H9 (cell line): ENCODE results near the gene SIPA1L3. TPM values are rescaled to one million over a fixed set of nuclear protein-coding genes. Genes with fewer than 3 reads are reported as not detected.

Experiments used
- DNase-seq: peaks from one replicate; pipeline ENCODE4 v3.0.0-alpha.2; 2017
- H2AFZ ChIP-seq: one replicate; pipeline ENCODE4 v1.6.1; 2013; ENCODE audit warnings: mild to moderate bottlenecking, low read length, control low read depth, moderate library complexity
- H2AK5ac ChIP-seq: 2 replicates; pipeline ENCODE4 v1.6.1; 2013; ENCODE audit warnings: low read length, control low read depth, mixed read lengths; ENCODE audit not compliant: insufficient read length
- H2BK120ac ChIP-seq: one replicate; pipeline ENCODE4 v1.6.1; 2013; ENCODE audit warnings: low read depth, mild to moderate bottlenecking, low read length, control low read depth, inconsistent platforms; ENCODE audit not compliant: poor library complexity, severe bottlenecking
- H2BK12ac ChIP-seq: 2 replicates; pipeline ENCODE4 v1.6.1; 2013; ENCODE audit warnings: low read length, control low read depth, mixed read lengths, low read depth; ENCODE audit not compliant: insufficient read length
- H2BK15ac ChIP-seq: 2 replicates; pipeline ENCODE4 v1.6.1; 2013; ENCODE audit warnings: low read depth, low read length, control low read depth
- H2BK20ac ChIP-seq: one replicate; pipeline ENCODE4 v1.6.1; 2013; ENCODE audit warnings: low read depth, mild to moderate bottlenecking, low read length, control low read depth, inconsistent platforms; ENCODE audit not compliant: poor library complexity, severe bottlenecking
- H2BK5ac ChIP-seq: 2 replicates; pipeline ENCODE4 v1.6.1; 2013; ENCODE audit warnings: low read length, control low read depth, mixed read lengths; ENCODE audit not compliant: insufficient read length
- H3K14ac ChIP-seq: 2 replicates; pipeline ENCODE4 v1.6.1; 2013; ENCODE audit warnings: low read length, control low read depth; ENCODE audit not compliant: insufficient read depth
- H3K18ac ChIP-seq: 2 replicates; pipeline ENCODE4 v1.6.1; 2013; ENCODE audit warnings: low read depth, mild to moderate bottlenecking, mixed read lengths, low read length, control low read depth; ENCODE audit not compliant: insufficient read length
- H3K23ac ChIP-seq: 2 replicates; pipeline ENCODE4 v1.6.1; 2013; ENCODE audit warnings: low read length, control low read depth, mixed read lengths, low read depth; ENCODE audit not compliant: insufficient read length
- H3K23me2 ChIP-seq: 2 replicates; pipeline ENCODE4 v1.6.1; 2013; ENCODE audit warnings: low read depth, mild to moderate bottlenecking, mixed read lengths, low read length, control low read depth; ENCODE audit not compliant: insufficient read length, poor library complexity, severe bottlenecking
- H3K27ac ChIP-seq: 2 replicates; pipeline ENCODE4 v1.5.1; 2013; ENCODE audit warnings: low read length, control low read depth, mixed read lengths, low read depth; ENCODE audit not compliant: insufficient read length
- H3K27me3 ChIP-seq: 2 replicates; pipeline ENCODE4 v1.6.1; 2013; ENCODE audit warnings: low read length, control low read depth, inconsistent platforms; ENCODE audit not compliant: insufficient read depth
- H3K4ac ChIP-seq: 2 replicates; pipeline ENCODE4 v1.6.1; 2013; ENCODE audit warnings: low read depth, mild to moderate bottlenecking, control low read depth, inconsistent platforms, low read length, moderate library complexity
- H3K4me1 ChIP-seq: 2 replicates; pipeline ENCODE4 v1.6.1; 2013; ENCODE audit warnings: low read length, control low read depth, inconsistent platforms; ENCODE audit not compliant: insufficient read depth
- H3K4me2 ChIP-seq: 2 replicates; pipeline ENCODE4 v1.6.1; 2013; ENCODE audit warnings: low read length, control low read depth, mixed read lengths; ENCODE audit not compliant: insufficient read length, insufficient read depth
- H3K56ac ChIP-seq: 2 replicates; pipeline ENCODE4 v1.6.1; 2013; ENCODE audit warnings: low read depth, mild to moderate bottlenecking, mixed read lengths, low read length, control low read depth; ENCODE audit not compliant: insufficient read length
- H3K79me1 ChIP-seq: 2 replicates; pipeline ENCODE4 v1.6.1; 2013; ENCODE audit warnings: low read depth, mild to moderate bottlenecking, moderate library complexity, low read length, control low read depth, inconsistent platforms; ENCODE audit not compliant: insufficient read depth, poor library complexity, severe bottlenecking
- H3K79me2 ChIP-seq: 2 replicates; pipeline ENCODE4 v1.6.1; 2013; ENCODE audit warnings: low read length, control low read depth, inconsistent platforms; ENCODE audit not compliant: insufficient read depth
- H3K9ac ChIP-seq: 2 replicates; pipeline ENCODE4 v1.6.1; 2013; ENCODE audit warnings: low read length, control low read depth, mixed read lengths; ENCODE audit not compliant: insufficient read length; ENCODE audit errors: extremely low read depth
- H3K9me3 ChIP-seq: one replicate; pipeline ENCODE4 v1.6.1; 2013; ENCODE audit warnings: low read depth, low read length, inconsistent platforms; ENCODE audit not compliant: control insufficient read depth
- H3T11ph ChIP-seq: one replicate; pipeline ENCODE4 v1.6.1; 2013; ENCODE audit warnings: mild to moderate bottlenecking, low read length, control low read depth, inconsistent platforms
- H4K20me1 ChIP-seq: one replicate; pipeline ENCODE4 v1.6.1; 2013; ENCODE audit not compliant: control insufficient read depth, insufficient read length, insufficient read depth
- H4K5ac ChIP-seq: 2 replicates; pipeline ENCODE4 v1.6.1; 2013; ENCODE audit warnings: low read depth, mild to moderate bottlenecking, mixed read lengths, low read length, control low read depth; ENCODE audit not compliant: insufficient read length
- H4K8ac ChIP-seq: replicated peaks from 2 replicates; pipeline ENCODE4 v1.6.1; 2013; ENCODE audit warnings: low read length, control low read depth, mixed read lengths, low read depth; ENCODE audit not compliant: insufficient read length
- H4K91ac ChIP-seq: 2 replicates; pipeline ENCODE4 v1.6.1; 2013; ENCODE audit warnings: low read depth, mild to moderate bottlenecking, moderate library complexity, mixed read lengths, low read length, control low read depth; ENCODE audit not compliant: insufficient read length
- H3K27ac Mint-ChIP-seq, 3 experiments: 2 replicates in 2 of 3; 3 replicates in 1 of 3; pipeline ENCODE4 v1.8.0; 2020 to 2021; ENCODE audit warnings: mixed read lengths in 3 of 3, mild to moderate bottlenecking in 1 of 3, moderate library complexity in 1 of 3
- H3K27me3 Mint-ChIP-seq: 2 replicates; pipeline ENCODE4 v1.8.0; 2021; ENCODE audit warnings: low read depth, mild to moderate bottlenecking, moderate library complexity, mixed read lengths
- H3K36me3 Mint-ChIP-seq, 3 experiments: 2 replicates in 2 of 3; 3 replicates in 1 of 3; pipeline ENCODE4 v1.8.0; 2020 to 2021; ENCODE audit warnings: low read depth in 3 of 3, mixed read lengths in 3 of 3; ENCODE audit not compliant: insufficient read depth in 1 of 3
- H3K4me1 Mint-ChIP-seq, 2 experiments: 2 replicates each; pipeline ENCODE4 v1.8.0; 2020; ENCODE audit warnings: mixed read lengths in 2 of 2
- H3K4me3 Mint-ChIP-seq, 2 experiments: 2 replicates in 1 of 2; 3 replicates in 1 of 2; pipeline ENCODE4 v1.8.0; 2020 to 2021; ENCODE audit warnings: mild to moderate bottlenecking in 2 of 2, mixed read lengths in 2 of 2, moderate library complexity in 1 of 2
- H3K9me3 Mint-ChIP-seq, 2 experiments: 2 replicates in 1 of 2; 3 replicates in 1 of 2; pipeline ENCODE4 v1.8.0; 2020; ENCODE audit warnings: mild to moderate bottlenecking in 2 of 2, mixed read lengths in 2 of 2, moderate library complexity in 1 of 2
- CTCF ChIP-seq: fragments of 200-600 bp; sonication (generic); conservative IDR thresholded peaks from 3 replicates; pipeline ENCODE4 v1.8.0; 2021; ENCODE audit warnings: antibody characterized with exemption, mild to moderate bottlenecking
- WGBS: extraction: QIAGEN DNeasy Blood & Tissue Kit; methylation state at CpG from one replicate; pipeline ENCODE4 v1.1.7; 2013; ENCODE audit warnings: missing lambda C conversion rate, low lambda C conversion rate, mixed read lengths; ENCODE audit not compliant: insufficient read length; ENCODE audit errors: extremely low coverage; 5-methylcytosine and 5-hydroxymethylcytosine counted together
- total RNA-seq: library from RNA; stranded (reverse); gene quantifications from 2 replicates; pipeline ENCODE4 v1.2.1, GENCODE V29; 2021

SIPA1L3 gene
- total RNA-seq, 1 experiment from 2014 or later: 40.1 TPM

- H2BK15ac ChIP-seq: no peak overlapping the region
- no peak overlapping the region for H4K5ac ChIP-seq
- no peak overlapping the region for H3K27ac Mint-ChIP-seq
- WGBS: no CpG with 5 or more reads among the region's 8 CpGs
- H3K27me3 Mint-ChIP-seq: no peaks in the 10 kb centered on the region
- peaks cover 11% of the 10 kb centered on the region for H3K9me3 ChIP-seq
- H4K8ac ChIP-seq: no peak overlapping the region
- H3K14ac ChIP-seq: no peak overlapping the region
- H2BK5ac ChIP-seq: no peak overlapping the region
- no peak for TF ChIP-seq CTCF
- no peaks in the 10 kb centered on the region for H3K79me1 ChIP-seq
- no peak overlapping the region for H2AFZ ChIP-seq
- H4K91ac ChIP-seq: no peak overlapping the region
- H2BK12ac ChIP-seq: no peak overlapping the region
- peaks cover 7 to 8% of the 10 kb centered on the region in 2 experiments for H3K9me3 Mint-ChIP-seq
- no peak overlapping the region for H3K18ac ChIP-seq
- H3K4me2 ChIP-seq: no peak overlapping the region
- H2BK120ac ChIP-seq: no peak overlapping the region
- no peaks in the 10 kb centered on the region for H3K23me2 ChIP-seq
- no peak overlapping the region for H3K4ac ChIP-seq
- H3K4me1 Mint-ChIP-seq: peaks cover 4% of the 10 kb centered on the region in 2 experiments; a peak in 3 of 4 replicates
- peaks cover 36 to 58% (median 38%) of the 10 kb centered on the region in 3 experiments for H3K36me3 Mint-ChIP-seq
- H3K4me1 ChIP-seq: no peaks in the 10 kb centered on the region
- H2BK20ac ChIP-seq: no peak overlapping the region
- no peak overlapping the region for H3K27ac ChIP-seq
- H3K4me3 Mint-ChIP-seq: no peak overlapping the region
- H3T11ph ChIP-seq: no peak overlapping the region
- no peaks in the 10 kb centered on the region for H4K20me1 ChIP-seq
- no peaks in the 10 kb centered on the region for H3K79me2 ChIP-seq
- H3K56ac ChIP-seq: no peak overlapping the region
- H2AK5ac ChIP-seq: no peak overlapping the region
- DNase-seq: no peak
- no peak overlapping the region for H3K23ac ChIP-seq
- no peaks in the 10 kb centered on the region for H3K27me3 ChIP-seq
- H3K9ac ChIP-seq: no peak overlapping the region
These were observed 193.6 kb downstream of the SIPA1L3 start for GRCh38 chr19:38100589-38100988.
